Body of pancreas (tissue), 4 donors: ENCODE results near the gene OR52R1. TPM values are rescaled to one million over a fixed set of nuclear protein-coding genes. Genes with fewer than 3 reads are reported as not detected.

Experiments used
- ATAC-seq: fragments of 150-250 bp; one replicate; pipeline ENCODE4 v1.9.1; 2016
- DNase-seq, 4 donors: peaks; one replicate each; pipeline ENCODE4 v3.0.0-alpha.2; 2019
- H3K27ac ChIP-seq, 4 donors: fragments of 200-600 bp; sonication (generic); 1 replicate in 3 of 4; 2 replicates in 1 of 4; pipeline versions ENCODE4 v1.5.1 to v1.6.1; 2016 to 2019; ENCODE audit warnings: mild to moderate bottlenecking in 1 of 4, mixed read lengths in 1 of 4, moderate library complexity in 1 of 4
- H3K27me3 ChIP-seq, 2 donors: fragments of 200-600 bp; sonication (generic); one replicate each; pipeline ENCODE4 v1.6.0; 2016; ENCODE audit warnings: mild to moderate bottlenecking in 1 of 2
- H3K36me3 ChIP-seq, 2 donors: fragments of 200-600 bp; sonication (generic); replicated peaks in 1 of 2; 2 replicates each; pipeline ENCODE4 v1.5.1; 2016; ENCODE audit warnings: low read depth in 2 of 2; ENCODE audit not compliant: insufficient read depth in 1 of 2
- H3K4me1 ChIP-seq: fragments of 200-600 bp; sonication (generic); one replicate; pipeline ENCODE4 v1.6.0; 2016
- H3K4me3 ChIP-seq, 2 donors: fragments of 200-600 bp; sonication (generic); 1 replicate in 1 of 2; 2 replicates in 1 of 2; pipeline ENCODE4 v1.5.1; 2016 to 2019
- H3K9me3 ChIP-seq, 3 donors: fragments of 200-600 bp; sonication (generic); 1 replicate in 2 of 3; 2 replicates in 1 of 3; pipeline ENCODE4 v1.5.1; 2016
- CTCF ChIP-seq, 7 experiments: fragments of 450-650 bp in 4 of 7; fragments of 200-600 bp in 3 of 7; sonication (generic) in 3 of 7; IDR thresholded peaks; one replicate each; pipeline ENCODE4 v1.5.1; 2016 to 2019; ENCODE audit warnings: antibody characterized with exemption in 7 of 7
- POLR2A ChIP-seq, 3 donors: fragments of 450-650 bp; IDR thresholded peaks; one replicate each; pipeline ENCODE4 v1.6.1; 2016; ENCODE audit warnings: antibody characterized with exemption in 3 of 3, mild to moderate bottlenecking in 2 of 3
- WGBS, 2 donors: methylation state at CpG; one replicate each; pipeline ENCODE4 v1.1.5; 2017; 5-methylcytosine and 5-hydroxymethylcytosine counted together
- intact Hi-C: fragments of 100-400 bp; cut with DNase I; formaldehyde crosslinking; loops from one replicate; pipeline ENCODE4 v1.15.1; 2023
- total RNA-seq, 2 donors: library from RNA; depleted of rRNA; stranded (reverse); fragments of >200 nt; gene quantifications; one replicate each; pipeline ENCODE4 v1.1.0, GENCODE V29; 2016

OR52R1 gene
- total RNA-seq, 2 donors from 2014 or later = not detected

- WGBS, 2 donors = 42 to 71% methylated on average over 1 of the region's 1 CpG
- Histone ChIP-seq H3K27me3 (no peaks in the 10 kb centered on the region), H3K36me3 (no peaks in the 10 kb centered on the region), H3K9me3 (no peaks in the 10 kb centered on the region), H3K4me3 (no peak overlapping the region), H3K4me1 (no peaks in the 10 kb centered on the region), H3K27ac (no peak overlapping the region)
- no peak for ATAC-seq
- TF ChIP-seq POLR2A (IDR thresholded peaks at IDR 0.05) (no peak), CTCF (IDR thresholded peaks at IDR 0.05) (no peak)
- DNase-seq = no peak
- intact Hi-C loops = no loop called here
Observed at GRCh38 chr11:4782454-4782853, 21.7 kb downstream of the OR52R1 start.

- ATAC-seq = no peak
- Histone ChIP-seq H3K27me3 (no peaks in the 10 kb centered on the region), H3K4me1 (no peaks in the 10 kb centered on the region), H3K36me3 (no peaks in the 10 kb centered on the region), H3K9me3 (no peaks in the 10 kb centered on the region), H3K27ac (no peak within 1 kb of the TSS), H3K4me3 (no peak within 1 kb of the TSS)
- intact Hi-C loops = no loop called here
- no peak for DNase-seq
- 82 to 94% methylated on average over 1 of the region's 1 CpG for WGBS, 2 donors
- TF ChIP-seq POLR2A (IDR thresholded peaks at IDR 0.05) (no peak), CTCF (IDR thresholded peaks at IDR 0.05) (no peak)
Observed at GRCh38 chr11:4769838-4770237, 34.3 kb downstream of the OR52R1 start, which contains the start of gene OR51F1. Gene OR51F1 (minus strand): TSS chr11:4769938. CDS start chr11:4769938, 0 bp downstream.

- DNase-seq = no peak
- TF ChIP-seq POLR2A (IDR thresholded peaks at IDR 0.05) (no peak), CTCF (IDR thresholded peaks at IDR 0.05) (no peak)
- Histone ChIP-seq H3K4me1 (no peaks in the 10 kb centered on the region), H3K27ac (no peak overlapping the region), H3K9me3 (no peaks in the 10 kb centered on the region), H3K36me3 (no peaks in the 10 kb centered on the region), H3K27me3 (no peaks in the 10 kb centered on the region), H3K4me3 (no peak overlapping the region)
- intact Hi-C loops = no loop called here
- ATAC-seq = no peak
Observed at GRCh38 chr11:4768094-4768493, 36.1 kb downstream of the OR52R1 start.

- intact Hi-C loops = no loop called here
- Histone ChIP-seq H3K36me3 (no peaks in the 10 kb centered on the region), H3K4me3 (no peak overlapping the region), H3K27me3 (no peaks in the 10 kb centered on the region), H3K27ac (no peak overlapping the region), H3K9me3 (no peaks in the 10 kb centered on the region), H3K4me1 (no peaks in the 10 kb centered on the region)
- no peak for TF ChIP-seq POLR2A (IDR thresholded peaks at IDR 0.05)
- TF ChIP-seq CTCF (IDR thresholded peaks at IDR 0.05) = no peak
- ATAC-seq (no peak), DNase-seq (no peak)
- WGBS, 2 donors = 75 to 79% methylated on average over 6 of the region's 6 CpGs
Observed at GRCh38 chr11:4766420-4767043, 37.6 kb downstream of the OR52R1 start.

- intact Hi-C loops = no loop called here
- Histone ChIP-seq H3K27ac (no peak overlapping the region), H3K36me3 (no peaks in the 10 kb centered on the region), H3K4me1 (no peaks in the 10 kb centered on the region), H3K27me3 (no peaks in the 10 kb centered on the region), H3K4me3 (no peak overlapping the region), H3K9me3 (no peaks in the 10 kb centered on the region)
- 71 to 72% methylated on average over 2 of the region's 2 CpGs for WGBS, 2 donors
- DNase-seq (no peak), ATAC-seq (no peak)
- TF ChIP-seq POLR2A (IDR thresholded peaks at IDR 0.05) (no peak), CTCF (IDR thresholded peaks at IDR 0.05) (no peak)
Observed at GRCh38 chr11:4763096-4763495, 41.1 kb downstream of the OR52R1 start.
